Mesenchymal stem cell (in vitro differentiated cells and primary cell): Measurements from ENCODE around the gene LRP6.

Experiments
- DNase-seq: peaks from one replicate; pipeline ENCODE4 v3.0.0-alpha.2; 2013
- H2AFZ ChIP-seq: one replicate; pipeline ENCODE4 v1.6.1; 2013; ENCODE audit warnings: low read depth, mild to moderate bottlenecking, control low read depth, inconsistent platforms, low read length, moderate library complexity
- H2AK5ac ChIP-seq: 2 replicates; pipeline ENCODE4 v1.6.1; 2013; ENCODE audit warnings: low read length, moderate library complexity, mild to moderate bottlenecking, inconsistent platforms; ENCODE audit not compliant: severe bottlenecking
- H2BK120ac ChIP-seq: one replicate; pipeline ENCODE4 v1.6.1; 2013; ENCODE audit warnings: low read depth, mild to moderate bottlenecking, inconsistent platforms, low read length, moderate library complexity
- H2BK12ac ChIP-seq, 2 experiments: one replicate each; pipeline ENCODE4 v1.6.1; 2013; ENCODE audit warnings: inconsistent platforms in 2 of 2, low read length in 2 of 2, mild to moderate bottlenecking in 2 of 2, moderate library complexity in 2 of 2, control low read depth in 1 of 2
- H2BK15ac ChIP-seq: one replicate; pipeline ENCODE4 v1.6.1; 2013; ENCODE audit warnings: mild to moderate bottlenecking, low read depth, inconsistent platforms; ENCODE audit not compliant: poor library complexity, severe bottlenecking
- H2BK5ac ChIP-seq: 2 replicates; pipeline ENCODE4 v1.6.1; 2013; ENCODE audit warnings: low read depth, mild to moderate bottlenecking, low read length, control low read depth, inconsistent platforms; ENCODE audit not compliant: poor library complexity, severe bottlenecking
- H3K14ac ChIP-seq, 2 experiments: one replicate each; pipeline ENCODE4 v1.6.1; 2013; ENCODE audit warnings: inconsistent platforms in 2 of 2, low read length in 2 of 2, control low read depth in 1 of 2, mild to moderate bottlenecking in 1 of 2, moderate library complexity in 1 of 2
- H3K18ac ChIP-seq, 2 experiments: one replicate each; pipeline ENCODE4 v1.6.1; 2013; ENCODE audit warnings: inconsistent platforms in 2 of 2, low read length in 2 of 2, control low read depth in 1 of 2, low read depth in 1 of 2, mild to moderate bottlenecking in 1 of 2
- H3K23ac ChIP-seq, 2 experiments: one replicate each; pipeline ENCODE4 v1.6.1; 2013; ENCODE audit warnings: inconsistent platforms in 2 of 2, low read length in 2 of 2, mild to moderate bottlenecking in 2 of 2, moderate library complexity in 2 of 2, control low read depth in 1 of 2
- H3K27ac ChIP-seq: 2 replicates; pipeline ENCODE4 v1.5.1; 2013; ENCODE audit warnings: mild to moderate bottlenecking, moderate library complexity, low read length, control low read depth, inconsistent platforms; ENCODE audit not compliant: poor library complexity, severe bottlenecking
- H3K27me3 ChIP-seq, 2 experiments: 2 replicates each; pipeline versions ENCODE4 v1.6.1 to v1.7.0; 2013; ENCODE audit warnings: low read length in 2 of 2, mild to moderate bottlenecking in 2 of 2, moderate library complexity in 2 of 2, control low read depth in 1 of 2, inconsistent platforms in 1 of 2; ENCODE audit not compliant: control insufficient read depth in 1 of 2, insufficient read depth in 1 of 2
- H3K36me3 ChIP-seq, 2 experiments: 2 replicates each; pipeline versions ENCODE4 v1.6.1 to v1.7.0; 2013; ENCODE audit warnings: low read length in 2 of 2, control low read depth in 1 of 2, inconsistent platforms in 1 of 2, low read depth in 1 of 2, mild to moderate bottlenecking in 1 of 2; ENCODE audit not compliant: insufficient read depth in 2 of 2, control insufficient read depth in 1 of 2
- H3K4ac ChIP-seq, 2 experiments: one replicate each; pipeline ENCODE4 v1.6.1; 2013; ENCODE audit warnings: inconsistent platforms in 2 of 2, low read length in 2 of 2, mild to moderate bottlenecking in 2 of 2, moderate library complexity in 2 of 2, control low read depth in 1 of 2, low read depth in 1 of 2
- H3K4me1 ChIP-seq: 2 replicates; pipeline ENCODE4 v1.6.1; 2013; ENCODE audit warnings: low read depth, low read length, control low read depth; ENCODE audit not compliant: control insufficient read depth, insufficient read depth
- H3K4me2 ChIP-seq: 2 replicates; pipeline ENCODE4 v1.6.1; 2013; ENCODE audit warnings: low read length, mild to moderate bottlenecking, inconsistent platforms; ENCODE audit not compliant: poor library complexity, severe bottlenecking
- H3K4me3 ChIP-seq, 2 experiments: 2 replicates each; pipeline versions ENCODE4 v1.5.1 to v1.7.0; 2013; ENCODE audit warnings: low read length in 2 of 2, mild to moderate bottlenecking in 2 of 2, control low read depth in 1 of 2, low read depth in 1 of 2; ENCODE audit not compliant: insufficient read depth in 1 of 2
- H3K79me1 ChIP-seq: replicated peaks from 2 replicates; pipeline ENCODE4 v1.6.1; 2013; ENCODE audit warnings: mild to moderate bottlenecking, control low read depth, low read length, inconsistent platforms; ENCODE audit not compliant: poor library complexity, severe bottlenecking
- H3K9ac ChIP-seq: 2 replicates; pipeline ENCODE4 v1.7.0; 2013; ENCODE audit warnings: mild to moderate bottlenecking, low read length, moderate library complexity
- H3K9me3 ChIP-seq: 2 replicates; pipeline ENCODE4 v1.7.0; 2013; ENCODE audit warnings: mild to moderate bottlenecking, low read length; ENCODE audit not compliant: control insufficient read depth
- H4K8ac ChIP-seq: one replicate; pipeline ENCODE4 v1.6.1; 2013; ENCODE audit warnings: inconsistent platforms, mild to moderate bottlenecking, low read length, moderate library complexity
- H4K91ac ChIP-seq: one replicate; pipeline ENCODE4 v1.6.1; 2013; ENCODE audit warnings: mild to moderate bottlenecking, low read length, inconsistent platforms
- WGBS: methylation state at CpG from one replicate; pipeline ENCODE4 v1.1.7; 2013; ENCODE audit warnings: mixed read lengths; 5-methylcytosine and 5-hydroxymethylcytosine counted together

LRP6 gene

GRCh38 chr12:12190087-12190809 is 76.6 kb downstream of the LRP6 start:
- Histone ChIP-seq H2BK15ac (no peak overlapping the region), H2BK12ac (no peak overlapping the region), H3K27me3 (no peaks in the 10 kb centered on the region), H3K18ac (no peak overlapping the region), H2AFZ (no peak overlapping the region), H3K27ac (no peak overlapping the region), H3K23ac (no peak overlapping the region), H2BK120ac (no peak overlapping the region), H2BK5ac (no peak overlapping the region), H3K4me3 (no peak overlapping the region), H4K91ac (no peak overlapping the region), H3K4me1 (no peaks in the 10 kb centered on the region), H3K36me3 (no peaks in the 10 kb centered on the region), H3K9me3 (no peaks in the 10 kb centered on the region), H3K14ac (no peak overlapping the region), H3K9ac (no peak overlapping the region), H3K79me1 (peaks cover 8% of the 10 kb centered on the region), H3K4me2 (no peak overlapping the region), H3K4ac (no peak overlapping the region), H4K8ac (no peak overlapping the region), H2AK5ac (no peak overlapping the region)
- WGBS: 95% methylated on average over 1 of the region's 1 CpG
- no peak for DNase-seq

GRCh38 chr12:12185414-12185813 is 81.4 kb downstream of the LRP6 start:
- H2BK5ac ChIP-seq: no peak overlapping the region
- no peak overlapping the region for H3K14ac ChIP-seq
- WGBS: 83% methylated on average over 1 of the region's 2 CpGs

GRCh38 chr12:12182703-12183365 is 84.0 kb downstream of the LRP6 start:
- Histone ChIP-seq H4K8ac (no peak overlapping the region), H3K27ac (no peak overlapping the region), H4K91ac (no peak overlapping the region), H3K4me1 (no peaks in the 10 kb centered on the region), H3K79me1 (peaks cover 17% of the 10 kb centered on the region), H2AFZ (no peak overlapping the region), H3K4ac (no peak overlapping the region), H3K18ac (no peak overlapping the region), H3K23ac (no peak overlapping the region), H3K9me3 (no peaks in the 10 kb centered on the region), H2BK120ac (no peak overlapping the region), H2BK5ac (no peak overlapping the region), H3K36me3 (peaks cover 0 to 4% of the 10 kb centered on the region in 2 experiments), H2BK15ac (no peak overlapping the region), H2AK5ac (no peak overlapping the region), H3K9ac (peak overlapping the region; percentile 13), H3K4me3 (no peak overlapping the region), H2BK12ac (no peak overlapping the region), H3K27me3 (no peaks in the 10 kb centered on the region), H3K4me2 (no peak overlapping the region), H3K14ac (no peak overlapping the region)
- no CpG with 5 or more reads among the region's 1 CpG for WGBS
- DNase-seq: peak; percentile 44

More at GRCh38 chr12:12185414-12185813, 81.4 kb downstream of the LRP6 start:
- Histone ChIP-seq H3K4me1 (no peaks in the 10 kb centered on the region), H3K27ac (no peak overlapping the region), H3K23ac (no peak overlapping the region), H3K9ac (no peak overlapping the region), H4K91ac (no peak overlapping the region), H3K4me3 (no peak overlapping the region), H3K79me1 (peaks cover 11% of the 10 kb centered on the region), H2BK12ac (no peak overlapping the region), H2BK15ac (no peak overlapping the region), H2AFZ (no peak overlapping the region), H3K4ac (no peak overlapping the region), H2AK5ac (no peak overlapping the region), H2BK120ac (no peak overlapping the region), H4K8ac (no peak overlapping the region), H3K18ac (no peak overlapping the region), H3K9me3 (no peaks in the 10 kb centered on the region), H3K36me3 (peaks cover 0 to 4% of the 10 kb centered on the region in 2 experiments), H3K27me3 (no peaks in the 10 kb centered on the region), H3K4me2 (no peak overlapping the region)
- no peak for DNase-seq

GRCh38 chr12:12181511-12181910 is 85.3 kb downstream of the LRP6 start:
- no peak overlapping the region for H2AK5ac ChIP-seq

More at GRCh38 chr12:12181511-12181910, 85.3 kb downstream of the LRP6 start:
- no peak overlapping the region for H4K91ac ChIP-seq
- no peak overlapping the region for H2BK15ac ChIP-seq
- no peak overlapping the region for H3K27ac ChIP-seq
- no peak overlapping the region for H3K4me3 ChIP-seq
- H3K18ac ChIP-seq: no peak overlapping the region
- no peak overlapping the region for H3K14ac ChIP-seq
- no peaks in the 10 kb centered on the region for H3K9me3 ChIP-seq
- H2BK5ac ChIP-seq: no peak overlapping the region
- no peak overlapping the region for H2AFZ ChIP-seq
- 100% methylated on average over 1 of the region's 1 CpG for WGBS
- H3K9ac ChIP-seq: no peak overlapping the region
- no peak overlapping the region for H3K23ac ChIP-seq
- no peak overlapping the region for H3K4ac ChIP-seq
- H2BK120ac ChIP-seq: no peak overlapping the region
- peaks cover 0 to 4% of the 10 kb centered on the region in 2 experiments for H3K36me3 ChIP-seq
- peaks cover 16% of the 10 kb centered on the region for H3K79me1 ChIP-seq
- H2BK12ac ChIP-seq: no peak overlapping the region
- H3K4me1 ChIP-seq: no peaks in the 10 kb centered on the region
- DNase-seq: no peak
- no peak overlapping the region for H4K8ac ChIP-seq
- no peaks in the 10 kb centered on the region for H3K27me3 ChIP-seq
- no peak overlapping the region for H3K4me2 ChIP-seq
